ENCODE measurements around the gene GGT7.
"Not testable (repeated sequence)": the region's sequence is repeated elsewhere in the genome, so short reads cannot be mapped to it uniquely, and the experiment has no call there.

GGT7 gene

GRCh38 chr20:34848597-34848996, 24.1 kb downstream of the GGT7 start:
- DNase-seq (ENCODE audit: low read depth, low spot score), result no peak

DNA sequence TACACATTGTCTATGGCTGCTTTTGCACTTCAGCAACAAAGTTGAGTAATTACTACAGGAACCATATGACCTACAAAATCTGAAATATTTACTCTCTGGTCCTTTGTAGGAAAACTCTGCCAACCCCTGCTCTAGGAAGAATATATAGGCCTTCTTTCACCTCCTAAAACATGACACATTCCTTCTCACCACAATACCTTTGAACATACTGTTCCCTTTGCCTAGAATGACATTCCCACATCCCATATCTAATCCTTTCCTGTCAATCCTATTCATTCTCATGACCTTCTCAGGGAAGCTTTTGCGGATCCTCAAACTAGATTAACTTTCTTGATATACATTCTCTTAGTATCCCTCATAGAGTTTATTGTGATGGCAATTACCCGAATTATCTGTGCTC, 29.2 kb downstream of the GGT7 start:
- no peak for DNase-seq (ENCODE audit: low read depth, low spot score)

DNA sequence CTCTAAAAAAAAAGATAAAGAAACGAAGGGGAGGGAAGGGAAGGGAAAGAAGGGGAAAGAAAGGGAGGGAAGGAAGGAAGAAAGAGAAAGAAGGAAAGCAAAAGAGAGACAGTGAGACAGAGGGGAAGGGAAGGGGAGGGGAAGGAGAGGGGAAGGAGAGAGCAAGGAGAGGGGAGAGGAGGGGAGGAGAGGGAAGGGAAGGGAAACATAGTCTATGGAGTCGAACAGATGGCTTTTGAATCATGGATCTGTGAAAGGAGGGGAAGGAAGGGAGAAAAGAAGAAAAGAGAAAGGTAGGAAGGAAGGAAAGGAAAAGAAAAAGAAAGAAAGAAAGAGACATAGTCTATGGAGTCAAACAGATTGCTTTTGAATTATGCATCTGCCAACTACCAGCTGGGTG, 30.5 kb downstream of the GGT7 start:
- no peak for DNase-seq (ENCODE audit: low read depth, low spot score)

DNA sequence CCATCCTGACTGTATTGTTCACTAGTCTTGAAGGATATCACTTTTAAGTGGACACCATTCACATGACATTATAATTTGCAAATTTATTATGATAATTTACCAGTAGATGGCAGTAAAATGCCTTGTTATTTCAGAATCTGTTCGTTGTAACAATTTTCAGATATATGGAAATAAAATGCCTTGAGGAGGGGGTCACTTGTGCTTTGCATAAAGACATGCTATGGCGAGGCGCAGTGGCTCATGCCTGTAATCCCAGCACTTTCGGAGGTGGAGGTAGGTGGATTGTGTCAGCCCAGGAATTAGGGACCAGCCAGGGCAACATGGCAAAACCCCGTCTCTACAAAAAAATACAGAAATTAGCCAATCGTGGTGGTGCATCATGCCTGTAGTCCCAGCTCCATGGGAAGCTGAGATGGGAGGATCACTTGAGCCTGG, 38.2 kb downstream of the GGT7 start:
- DNase-seq (ENCODE audit: low read depth, low spot score), result no peak

DNA sequence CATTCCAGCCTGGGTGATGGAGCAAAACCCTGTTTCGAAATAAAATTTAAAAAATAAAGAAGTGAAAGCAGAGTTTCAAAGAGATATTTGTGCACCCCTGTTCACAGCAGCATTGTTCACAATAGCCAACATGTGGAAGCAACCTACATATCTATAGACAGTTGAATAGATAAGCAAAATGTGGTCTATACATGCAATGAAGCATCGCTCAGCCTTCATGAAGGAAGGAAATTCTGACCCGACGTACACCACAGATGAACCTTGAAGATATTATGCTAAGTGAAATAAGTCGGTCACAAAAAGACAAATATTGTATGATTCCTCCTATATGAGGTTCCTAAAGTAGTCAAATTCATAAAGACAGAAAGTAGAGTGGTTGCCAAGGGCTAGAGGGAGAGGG, 40.7 kb downstream of the GGT7 start:
- no peak for DNase-seq (ENCODE audit: low read depth, low spot score)

GRCh38 chr20:34829191-34829590, 43.5 kb downstream of the GGT7 start:
- no peak for DNase-seq (ENCODE audit: low read depth, low spot score)

GRCh38 chr20:34825530-34826362, 46.9 kb downstream of the GGT7 start, which contains the start of gene NCOA6:
Gene NCOA6, minus strand, starts transcription at chr20:34825651. Its CDS starts 43,296 bp downstream, at chr20:34782355.
- DNase-seq (ENCODE audit: low read depth, low spot score), result peak; percentile 33

- no peak for DNase-seq (ENCODE audit: low read depth, low spot score)
Measured at GRCh38 chr20:34824806-34825529, 47.7 kb downstream of the GGT7 start.

DNA sequence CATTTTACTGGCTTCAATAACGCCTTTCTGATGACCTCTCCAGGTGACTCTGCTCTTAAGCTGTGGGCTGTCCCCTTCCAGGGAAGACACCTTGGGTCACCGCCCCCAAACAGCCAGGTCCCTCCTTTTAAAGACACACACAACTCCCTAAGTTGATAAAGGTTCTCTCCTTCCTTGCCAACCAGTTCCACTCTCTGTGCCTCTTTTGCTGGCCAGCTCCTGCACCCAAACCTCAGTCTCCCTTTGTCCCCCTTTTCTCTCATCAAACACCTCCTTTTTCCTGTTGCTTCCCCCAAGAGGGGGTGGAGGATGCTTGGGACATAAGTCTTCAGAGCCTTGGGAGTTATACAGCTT, 48.2 kb downstream of the GGT7 start:
- no peak for DNase-seq (ENCODE audit: low read depth, low spot score)

DNA sequence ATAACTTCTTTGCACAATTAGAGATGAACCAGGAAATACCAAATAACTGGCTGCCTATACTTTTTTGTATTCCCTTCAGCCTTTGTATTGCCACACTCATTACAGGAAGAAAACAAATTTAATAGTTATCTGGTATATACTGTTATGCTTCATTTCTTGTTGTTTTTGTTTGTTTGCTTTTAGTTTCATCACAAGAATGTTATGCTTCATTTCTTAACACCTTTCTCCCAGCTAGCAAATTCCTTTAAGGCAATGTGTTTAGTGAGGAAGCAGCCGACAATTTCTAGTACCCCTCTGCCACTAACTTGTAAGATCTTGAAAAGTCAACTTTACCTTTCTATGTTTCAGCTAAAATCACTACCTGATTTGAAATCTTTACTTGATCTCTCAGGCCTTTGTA, 48.6 kb downstream of the GGT7 start:
- no peak for DNase-seq (ENCODE audit: low read depth, low spot score)

GRCh38 chr20:34820805-34821578, 51.7 kb downstream of the GGT7 start:
- no peak for DNase-seq (ENCODE audit: low read depth, low spot score)

- DNase-seq (ENCODE audit: low read depth, low spot score), result no peak
Measured at GRCh38 chr20:34817801-34818200, 54.9 kb downstream of the GGT7 start.

DNA sequence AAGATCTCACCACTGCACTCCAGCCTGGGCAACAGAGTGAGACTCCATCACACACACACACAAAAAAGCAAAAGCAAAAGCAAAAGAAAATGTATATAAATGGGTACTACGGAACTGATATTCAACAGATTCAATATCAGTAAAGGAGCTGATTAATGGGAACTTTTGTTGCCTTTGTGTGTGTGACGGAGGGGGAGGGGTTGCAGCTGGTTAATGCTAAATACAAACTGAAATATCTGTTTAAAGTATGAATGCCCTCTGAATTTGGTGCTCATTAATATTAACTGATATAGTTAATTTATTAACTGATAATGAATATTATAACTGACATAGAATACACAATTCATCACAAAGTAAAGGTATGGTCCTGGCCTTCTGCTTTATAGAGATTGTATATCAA, 55.6 kb downstream of the GGT7 start:
- no peak for DNase-seq (ENCODE audit: low read depth, low spot score)

GRCh38 chr20:34815636-34816035, 57.0 kb downstream of the GGT7 start:
- no peak for DNase-seq (ENCODE audit: low read depth, low spot score)

GRCh38 chr20:34808583-34808982, 64.1 kb downstream of the GGT7 start:
- no peak for DNase-seq (ENCODE audit: low read depth, low spot score)

- DNase-seq (ENCODE audit: low read depth, low spot score), result not testable (repeated sequence)
Measured at GRCh38 chr20:34807944-34808465, 64.7 kb downstream of the GGT7 start.

GRCh38 chr20:34806255-34806654, 66.4 kb downstream of the GGT7 start:
- no peak for DNase-seq (ENCODE audit: low read depth, low spot score)

GRCh38 chr20:34798871-34799270, 73.8 kb downstream of the GGT7 start:
- DNase-seq (ENCODE audit: low read depth, low spot score), result no peak

GRCh38 chr20:34798328-34798727, 74.3 kb downstream of the GGT7 start:
- DNase-seq (ENCODE audit: low read depth, low spot score), result no peak

- no peak for DNase-seq (ENCODE audit: low read depth, low spot score)
Measured at GRCh38 chr20:34797012-34797995, 75.4 kb downstream of the GGT7 start.
